Transverse colon (tissue), 3 donors: Measurements from ENCODE around the gene KCNC4.

Experiments
- CTCF ChIP-seq, 5 experiments: fragments of 200-600 bp in 3 of 5; fragments of 450-650 bp in 2 of 5; sonication (generic) in 3 of 5; IDR thresholded peaks; 1 replicate in 2 of 5; 2 replicates in 3 of 5; pipeline ENCODE4 v1.5.1; 2016 to 2017; ENCODE audit warnings: antibody characterized with exemption in 5 of 5, inconsistent platforms in 3 of 5, mild to moderate bottlenecking in 2 of 5, moderate library complexity in 1 of 5
- POLR2A ChIP-seq: fragments of 450-650 bp; IDR thresholded peaks from one replicate; pipeline ENCODE4 v1.6.1; 2016; ENCODE audit warnings: antibody characterized with exemption, mild to moderate bottlenecking, moderate library complexity

- TF ChIP-seq CTCF (IDR thresholded peaks at IDR 0.05) (no peak), POLR2A (no peak)
Observed at GRCh38 chr1:110242731-110243130, 32.6 kb downstream of the KCNC4 start.
